ENCODE measurements around the gene PLA2G2D. TPM values are rescaled to one million over a fixed set of nuclear protein-coding genes. Genes with fewer than 3 reads are reported as not detected.

The PLA2G2D gene
- total and polyA plus RNA-seq, 10 of the 15 experiments (the other 5 are each of a cell fraction or from before 2014, with no cell fraction given) = 0.06 to 0.38 (median 0.16) TPM; not detected in 2

GRCh38 chr1:20153000-20153418 lies 33.7 kb upstream of the PLA2G2D start:
- no peak overlapping the region for H3K9ac ChIP-seq (ENCODE audit: control insufficient read depth, insufficient read depth, low read length)
- CTCF ChIA-PET = interaction anchor here (0.7 to 10.8 kb wide), 13 partner anchors 9 to 293 kb away, joined by 3 to 181 read pairs (median 5); partner anchors contain the start of genes OTUD3, PLA2G2D and PLA2G2E
- TF ChIP-seq FOXM1 (IDR thresholded peaks at IDR 0.05; ENCODE audit: low read depth, low read length) (no peak), NRF1 (conservative IDR thresholded peaks at IDR 0.05; ENCODE audit: low read depth, low read length) (no peak), ZBTB11 (CRISPR knock-in tag; IDR thresholded peaks at IDR 0.05) (no peak), MTA2 (IDR thresholded peaks at IDR 0.05; ENCODE audit: low read depth) (no peak), NFYB (IDR thresholded peaks at IDR 0.05; ENCODE audit: insufficient read depth, low read depth, low read length) (no peak), CBX5 (IDR thresholded peaks at IDR 0.05; ENCODE audit: low read depth) (no peak), MAX (IDR thresholded peaks at IDR 0.05; ENCODE audit: low read depth, low read length) (no peak), STAT1 (conservative IDR thresholded peaks at IDR 0.05) (no peak), RELB (IDR thresholded peaks at IDR 0.05; ENCODE audit: low read depth) (no peak), SREBF2 (IDR thresholded peaks at IDR 0.05; ENCODE audit: low read length) (no peak), ZNF384 (IDR thresholded peaks at IDR 0.05; ENCODE audit: borderline replicate concordance, low read depth, low read length) (no peak), YBX1 (IDR thresholded peaks at IDR 0.05) (no peak), BACH1 (IDR thresholded peaks at IDR 0.05; ENCODE audit: borderline replicate concordance) (no peak), RCOR1 (conservative IDR thresholded peaks at IDR 0.05; ENCODE audit: low read depth, low read length) (no peak), ZNF217 (IDR thresholded peaks at IDR 0.05) (no peak), IRF5 (IDR thresholded peaks at IDR 0.05; ENCODE audit: borderline replicate concordance) (no peak)

More at GRCh38 chr1:20153000-20153418, 33.7 kb upstream of the PLA2G2D start:
- Histone ChIP-seq H3K4me3 (no peak overlapping the region), H3K4me1 (ENCODE audit: control insufficient read depth, insufficient read depth, low read length) (peaks cover 9% of the 10 kb centered on the region), H3K4me2 (ENCODE audit: control insufficient read depth, insufficient read depth) (no peak overlapping the region), H3K79me2 (ENCODE audit: control insufficient read depth, insufficient read depth, low read length) (no peaks in the 10 kb centered on the region), H2AFZ (ENCODE audit: control insufficient read depth, low read depth, low read length) (no peak overlapping the region), H4K20me1 (ENCODE audit: control insufficient read depth, insufficient read depth) (no peaks in the 10 kb centered on the region), H3K27me3 (replicated peaks in 1 of 2; ENCODE audit: control insufficient read depth in 2 of 2, insufficient read depth in 2 of 2, low read length in 1 of 2) (no peaks in the 10 kb centered on the region), H3K36me3 (ENCODE audit: control insufficient read depth in 2 of 2, insufficient read depth in 2 of 2, low read length in 1 of 2) (no peaks in the 10 kb centered on the region), H3K9me3 (replicated peaks; ENCODE audit: control insufficient read depth, insufficient read depth, low read length) (no peaks in the 10 kb centered on the region; the same call in 2 of the 3 replicates), H3K27ac (ENCODE audit: control insufficient read depth, insufficient read depth) (no peak overlapping the region)
- RAD21 ChIA-PET (ENCODE audit: unreplicated experiment) = interaction anchor here (0.6 to 4.2 kb wide), 5 partner anchors 27 to 237 kb away, joined by 4 to 91 read pairs (median 28); no protein-coding TSS in a partner anchor
- no peak for DNase-seq (ENCODE audit: low read depth, low spot score)
- POLR2A ChIA-PET = interaction anchor here (0.7 kb wide), 2 partner anchors 174 to 233 kb away, joined by 4 to 5 read pairs; partner anchors contain the start of gene PLA2G2A
- no peak for ATAC-seq
- 77% methylated on average over 5 of the region's 6 CpGs for WGBS (ENCODE audit: insufficient coverage, insufficient replicate concordance, low lambda C conversion rate, missing lambda C conversion rate)
- in situ Hi-C loops (cut with MboI) (loop anchor here (5.0 kb wide), 1 partner anchor 236 kb away; no protein-coding TSS in a partner anchor), intact Hi-C loops (cut with micrococcal nuclease; ENCODE audit: unreplicated experiment) (loop anchor here (1.0 to 5.0 kb wide), 5 partner anchors 44 to 271 kb away; partner anchors contain the start of gene OTUD3)
- BruUV-seq (replicated peaks) = no TSS peak
- FAIRE-seq = no peak
- SMC1A ChIA-PET (ENCODE audit: uncharacterized antibody, unreplicated experiment) = interaction anchor here (1.8 to 4.6 kb wide), 6 partner anchors 19 to 234 kb away, joined by 7 to 41 read pairs (median 14); no protein-coding TSS in a partner anchor
